Stromal cell of bone marrow (primary cell): ENCODE measurements around the gene CP.
"Not testable (repeated sequence)": the region's sequence is repeated elsewhere in the genome, so short reads cannot be mapped to it uniquely, and the experiment has no call there.

Experiments
- DNase-seq: peaks from one replicate; pipeline ENCODE4 v3.0.0-alpha.2; 2012; ENCODE audit warnings: low read depth

Gene CP

GRCh38 chr3:149221783-149222517, at the start of gene CP:
Gene CP (minus strand): TSS chr3:149221829. CDS start chr3:149221792, 37 bp downstream.
- DNase-seq = no peak

GRCh38 chr3:149270180-149270579, 48.6 kb upstream of the CP start:
- DNase-seq = no peak

- no peak for DNase-seq
Observed at GRCh38 chr3:149269687-149270086, 48.1 kb upstream of the CP start.

DNA sequence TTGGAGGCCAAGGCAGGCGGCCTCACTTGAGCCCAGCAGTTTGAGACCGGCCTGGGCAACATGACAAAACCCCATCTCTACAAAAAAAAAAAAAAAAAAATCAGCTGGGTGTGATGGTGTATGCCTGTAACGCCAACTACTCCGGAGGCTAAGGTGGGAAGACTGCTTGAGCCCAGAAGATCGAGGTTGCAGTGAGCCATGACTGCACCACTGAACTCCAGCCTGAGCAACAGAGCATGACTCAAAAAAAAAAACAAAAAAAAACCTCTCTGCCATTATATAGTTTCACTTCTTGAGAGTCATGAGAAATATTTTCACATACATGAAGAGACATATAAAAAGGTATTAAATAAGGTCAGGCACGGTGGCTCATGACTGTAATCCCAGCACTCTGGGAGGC, 45.9 kb upstream of the CP start:
- no peak for DNase-seq

DNA sequence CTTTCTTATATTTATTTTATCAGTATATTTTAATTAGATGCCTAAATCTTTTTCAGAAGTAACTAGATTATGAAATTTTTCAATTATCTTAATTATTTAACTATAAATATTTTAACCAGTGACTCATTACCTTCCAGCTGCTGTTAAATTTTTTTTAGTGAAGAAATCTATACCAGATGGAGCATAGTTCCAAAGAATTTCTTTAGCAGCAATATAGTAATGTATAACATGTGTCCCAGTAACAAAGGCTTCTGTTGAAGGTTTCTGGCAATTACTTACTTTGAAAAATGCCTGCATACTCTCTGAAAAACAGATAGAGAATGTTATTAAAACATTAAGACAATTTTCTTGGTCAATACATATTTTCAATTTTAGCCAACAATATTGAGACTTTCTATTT, 45.1 kb upstream of the CP start:
- DNase-seq = no peak

GRCh38 chr3:149263856-149264255, 42.2 kb upstream of the CP start:
- DNase-seq = no peak

GRCh38 chr3:149258714-149259113, 37.1 kb upstream of the CP start:
- no peak for DNase-seq

- no peak for DNase-seq
Observed at GRCh38 chr3:149258298-149258697, 36.7 kb upstream of the CP start.

GRCh38 chr3:149252272-149252671, 30.6 kb upstream of the CP start:
- DNase-seq = no peak

DNA sequence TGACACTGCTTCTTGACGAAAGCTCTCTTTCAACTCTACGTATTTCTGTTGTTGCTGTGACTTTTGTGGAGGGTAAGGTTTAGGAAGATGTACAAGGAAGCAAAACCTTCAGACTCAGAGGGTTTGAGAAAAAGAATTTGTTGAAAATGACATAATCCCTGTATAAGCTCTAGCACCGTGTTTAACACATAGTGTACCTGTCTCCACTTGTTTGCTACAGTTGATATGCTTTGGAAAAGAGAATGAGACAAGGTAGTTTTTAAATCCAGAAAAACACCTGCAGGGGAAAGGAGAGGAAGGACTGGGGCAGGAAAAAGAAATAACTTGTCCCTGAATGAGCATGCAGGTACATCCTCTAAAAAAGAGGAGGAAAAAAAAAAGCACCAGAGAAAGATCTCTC, 29.6 kb upstream of the CP start:
- no peak for DNase-seq

DNA sequence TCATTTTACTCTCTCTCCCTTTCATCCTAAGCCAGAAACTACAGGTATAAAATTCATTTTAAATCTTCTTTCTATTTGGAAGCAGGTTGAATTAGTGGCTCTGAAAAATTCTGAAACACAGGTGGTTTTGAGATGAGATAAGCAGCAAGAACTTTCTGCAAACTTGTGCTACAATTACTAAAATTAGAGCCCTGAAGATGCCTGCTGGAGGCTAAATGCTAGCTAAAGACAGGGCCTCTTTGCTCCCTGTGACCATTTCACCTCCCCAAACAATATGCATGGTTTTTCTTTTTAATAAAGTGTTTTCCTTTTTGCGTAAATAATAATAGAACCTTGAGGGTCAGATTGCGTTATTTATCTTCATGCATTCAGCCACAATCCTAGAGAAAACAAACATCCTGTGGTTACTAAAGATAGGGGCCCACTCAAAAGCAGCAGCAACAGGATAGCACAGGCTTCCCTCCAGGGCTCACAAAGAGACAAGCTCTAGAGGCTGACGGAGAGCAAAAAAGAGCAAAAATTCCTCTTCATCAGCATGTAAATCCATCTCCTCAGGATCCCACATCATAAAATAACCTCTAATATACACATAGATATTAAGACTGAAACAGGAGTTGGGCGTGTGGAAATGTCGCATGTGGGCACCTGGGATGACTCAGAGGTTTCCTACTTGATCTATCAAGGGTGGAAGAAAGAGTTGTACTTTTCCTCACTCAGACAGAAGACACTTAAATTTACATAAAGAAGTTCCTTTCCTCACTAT, 26.5 kb upstream of the CP start:
- no peak for DNase-seq

DNA sequence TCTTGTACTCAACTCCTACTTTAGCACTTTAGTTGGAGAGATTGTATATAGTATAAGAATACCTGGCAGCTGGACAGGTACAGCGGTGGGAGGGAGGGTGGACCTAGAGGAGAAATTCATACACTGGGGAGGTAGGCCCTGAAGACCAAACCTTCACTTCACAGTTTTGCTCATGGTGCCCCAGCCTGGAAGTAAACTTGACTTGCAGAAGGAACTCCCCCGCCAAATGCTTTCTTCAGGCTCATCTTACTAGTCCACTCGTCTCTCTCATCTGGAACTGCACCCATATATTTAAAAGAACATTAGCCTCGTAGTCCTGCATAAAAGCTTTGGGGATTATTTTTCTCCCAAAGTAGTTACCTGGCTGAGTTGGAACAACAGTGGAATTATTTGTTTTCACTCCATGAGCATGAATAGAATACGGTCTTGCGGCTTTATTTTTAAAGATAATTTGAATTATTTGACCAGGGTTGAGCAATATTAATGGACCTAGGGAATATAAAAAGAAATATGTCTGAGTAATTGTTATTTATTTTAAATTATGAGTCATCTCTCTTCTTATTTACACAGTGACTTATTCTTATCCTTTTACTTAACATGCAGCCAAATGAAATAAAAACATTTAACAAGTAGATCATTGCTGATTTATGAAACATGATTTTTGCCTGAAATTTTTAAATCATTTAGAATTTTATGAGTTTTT, 25.5 kb upstream of the CP start:
- peak; percentile 68 for DNase-seq

DNA sequence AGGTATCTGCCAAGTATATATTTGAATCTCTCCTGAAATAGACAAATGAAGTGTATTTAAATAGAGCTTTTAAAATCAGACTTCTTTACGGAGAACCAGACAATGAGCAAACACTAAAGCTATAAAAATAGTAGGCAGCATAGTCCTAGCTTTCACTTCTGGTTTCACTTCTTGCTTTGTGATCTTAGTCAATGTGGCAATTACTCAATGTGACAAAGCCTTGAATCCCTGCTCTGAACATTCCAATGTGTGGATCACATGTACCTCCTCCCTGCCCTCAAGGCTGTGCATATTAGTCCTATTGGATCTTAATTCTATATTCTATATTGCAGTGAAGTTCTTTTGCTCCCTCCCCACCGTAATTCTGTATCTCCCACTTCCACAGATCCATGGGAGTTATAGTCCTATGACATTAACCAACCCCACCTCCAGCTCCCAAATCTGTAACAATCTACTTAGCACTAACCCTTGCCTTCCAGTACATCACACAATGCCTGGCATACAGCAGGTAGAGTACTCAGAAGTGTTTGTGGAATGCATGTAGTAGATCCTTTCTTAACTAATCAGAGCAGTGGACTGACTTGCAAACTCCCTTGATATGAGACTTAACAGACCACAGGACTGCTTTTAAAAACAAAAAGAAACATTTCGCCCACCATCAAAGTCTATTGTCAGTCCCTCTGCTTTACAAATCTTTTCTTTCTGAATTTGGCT, 24.3 kb upstream of the CP start:
- no peak for DNase-seq

GRCh38 chr3:149243540-149243939, 21.9 kb upstream of the CP start:
- DNase-seq = no peak

DNA sequence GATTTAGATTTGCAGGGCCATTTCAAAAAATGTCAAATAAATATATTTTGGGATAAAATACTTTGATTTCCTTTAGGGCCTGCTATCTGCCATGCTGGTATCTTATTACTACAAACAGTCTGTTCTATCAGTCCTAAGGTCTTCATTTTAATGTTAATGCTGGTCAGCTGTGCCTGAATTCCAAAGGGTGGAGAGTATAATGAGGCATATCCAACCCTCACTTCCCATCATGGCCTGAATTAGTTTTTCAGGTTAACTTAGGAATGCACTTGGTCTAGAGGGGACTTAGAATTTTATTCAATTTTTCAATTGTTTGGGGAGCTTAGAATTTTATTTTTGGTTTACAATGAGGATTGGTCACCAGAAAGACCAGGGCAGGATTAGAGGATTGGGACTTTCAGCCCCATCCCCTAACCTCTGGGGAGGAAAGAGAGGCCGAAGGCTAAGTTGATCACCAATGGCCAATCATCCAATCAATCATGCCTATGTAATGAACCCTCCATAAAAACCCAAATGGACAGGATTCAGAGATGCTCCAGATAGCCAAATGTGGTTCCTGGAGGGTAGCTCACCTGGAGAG, 17.8 kb upstream of the CP start:
- DNase-seq = no peak

DNA sequence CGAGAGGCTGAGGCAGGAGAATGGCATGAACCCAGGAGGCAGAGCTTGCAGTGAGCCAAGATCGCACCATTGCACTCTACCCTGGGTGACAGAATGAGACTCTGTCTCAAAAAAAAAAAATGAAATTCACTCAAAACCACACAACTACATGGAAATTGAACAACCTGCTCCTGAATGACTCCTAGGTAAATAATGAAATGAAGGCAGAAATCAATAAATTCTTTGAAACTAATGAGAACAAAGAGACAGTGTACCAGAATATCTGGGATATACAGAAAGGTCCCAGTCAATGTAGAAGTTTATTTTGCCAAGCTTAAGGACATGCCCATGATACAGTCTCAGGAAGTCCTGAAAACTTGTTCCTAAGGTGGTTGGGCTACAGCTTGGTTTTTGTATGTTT, 16.6 kb upstream of the CP start:
- DNase-seq = not testable (repeated sequence)

DNA sequence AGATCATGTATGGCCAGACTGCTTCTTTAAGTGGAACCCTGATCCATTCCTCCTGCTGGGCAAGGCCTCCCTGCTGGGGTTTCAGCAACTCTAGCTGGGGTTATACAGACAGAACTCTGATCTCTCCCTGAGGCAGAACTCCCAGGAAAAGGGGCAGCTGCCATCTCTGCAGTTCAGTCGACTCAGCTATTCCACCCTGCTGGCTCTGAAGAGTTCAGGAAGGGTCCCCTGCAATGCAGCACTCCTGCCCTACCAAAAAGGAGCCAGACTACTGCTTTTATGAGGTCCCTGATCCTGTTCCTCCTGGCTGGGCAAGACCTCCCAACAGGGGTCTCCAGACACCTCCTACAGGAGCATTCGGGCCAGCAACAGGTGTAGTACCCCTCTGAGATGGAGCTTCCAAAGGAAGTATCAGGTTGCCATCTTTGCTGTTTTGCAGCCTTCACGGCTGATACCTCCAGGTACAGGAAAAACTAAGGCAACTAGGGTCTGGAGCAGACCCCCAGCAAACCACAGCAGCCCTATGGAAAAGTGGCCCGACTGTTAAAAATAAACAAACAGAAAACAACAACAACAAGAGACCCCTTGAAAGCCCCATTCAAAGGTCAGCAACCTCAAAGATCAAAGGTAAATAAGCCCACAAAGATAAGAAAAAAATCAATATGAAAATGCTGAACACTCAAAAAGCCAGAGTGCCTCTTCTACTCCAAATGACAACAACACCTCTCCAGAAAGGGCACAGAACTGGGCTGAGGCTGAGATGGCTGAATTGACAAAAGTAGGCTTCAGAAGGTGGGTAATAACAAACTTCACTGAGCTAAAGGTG, 14.2 kb upstream of the CP start:
- no peak for DNase-seq

DNA sequence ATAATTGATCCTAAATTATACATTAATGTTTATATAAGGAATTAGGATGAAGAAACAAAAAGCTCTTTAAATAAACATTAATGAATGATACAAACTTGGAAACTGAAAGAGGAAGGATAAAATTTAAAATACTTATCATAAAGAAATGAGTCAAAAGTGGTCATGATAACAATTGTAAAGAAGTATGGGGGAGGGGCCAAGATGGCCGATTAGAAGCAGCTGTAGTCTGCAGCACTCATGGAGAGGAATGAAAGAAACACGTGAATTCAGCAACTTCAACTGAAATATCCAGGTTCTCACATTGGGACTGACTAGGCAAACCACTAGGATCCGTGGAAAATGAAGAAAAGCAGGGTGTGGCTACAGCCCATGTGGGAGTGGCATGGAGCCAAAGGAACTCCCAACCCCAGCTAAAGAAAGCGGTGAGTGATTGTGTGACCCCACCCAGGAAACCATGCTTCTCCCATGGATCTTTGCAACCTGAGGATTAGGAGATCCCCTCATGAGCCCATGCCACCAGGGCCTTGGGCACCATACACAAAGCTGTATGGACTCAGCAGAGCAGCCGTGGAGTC, 13.1 kb upstream of the CP start:
- DNase-seq = no peak

GRCh38 chr3:149233323-149233722, 11.7 kb upstream of the CP start:
- DNase-seq = no peak

GRCh38 chr3:149231871-149232270, 10.2 kb upstream of the CP start:
- DNase-seq = no peak
